ENCODE results near the gene RAB28.

Gene RAB28

GRCh38 chr4:13384055-13384454, 100.1 kb downstream of the RAB28 start:
- no peak for DNase-seq (ENCODE audit: low read depth in 4 of 4, low spot score in 1 of 4)

DNA sequence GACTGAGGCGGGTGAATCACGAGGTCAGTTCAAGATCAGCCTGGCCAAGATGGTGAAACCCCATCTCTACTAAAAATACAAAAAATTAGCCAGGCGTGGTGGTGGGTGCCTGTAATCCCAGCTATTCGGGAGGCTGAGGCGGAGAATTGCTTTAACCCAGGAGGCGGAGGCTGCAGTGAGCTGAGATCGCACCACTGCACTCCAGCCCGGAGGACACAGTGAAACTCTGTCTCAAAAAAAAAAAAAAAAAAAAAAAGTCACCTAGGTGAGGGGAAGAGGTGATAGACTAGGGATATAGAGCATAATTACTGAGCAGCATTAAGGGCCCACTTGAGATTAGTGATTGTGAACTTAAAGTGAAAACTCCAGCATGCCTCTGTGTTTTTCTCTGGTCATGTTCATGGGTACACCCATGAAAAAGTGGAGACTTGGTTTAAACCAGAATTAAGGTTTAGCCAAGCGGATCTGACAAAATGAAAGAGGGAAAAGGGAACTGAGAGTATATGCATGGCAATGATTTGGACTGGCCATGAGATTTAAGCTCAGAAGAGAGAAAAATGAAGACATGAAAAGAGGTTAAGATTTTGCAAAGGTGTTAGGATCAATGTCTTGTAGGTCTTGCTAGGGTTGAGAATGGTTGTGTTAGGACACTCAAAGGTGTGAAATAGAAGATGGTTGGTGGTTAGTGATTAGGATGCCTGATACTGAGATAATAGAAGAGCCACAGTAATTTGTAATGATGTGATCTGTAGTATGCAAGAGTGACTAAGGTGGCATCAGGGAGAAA, 105.0 kb downstream of the RAB28 start:
- DNase-seq (ENCODE audit: low read depth in 4 of 4, low spot score in 1 of 4): no peak

GRCh38 chr4:13371048-13371447, 113.1 kb downstream of the RAB28 start:
- no peak for DNase-seq (ENCODE audit: low read depth in 4 of 4, low spot score in 1 of 4)

GRCh38 chr4:13368217-13368616, 115.9 kb downstream of the RAB28 start:
- DNase-seq (ENCODE audit: low read depth in 4 of 4, low spot score in 1 of 4): no peak

DNA sequence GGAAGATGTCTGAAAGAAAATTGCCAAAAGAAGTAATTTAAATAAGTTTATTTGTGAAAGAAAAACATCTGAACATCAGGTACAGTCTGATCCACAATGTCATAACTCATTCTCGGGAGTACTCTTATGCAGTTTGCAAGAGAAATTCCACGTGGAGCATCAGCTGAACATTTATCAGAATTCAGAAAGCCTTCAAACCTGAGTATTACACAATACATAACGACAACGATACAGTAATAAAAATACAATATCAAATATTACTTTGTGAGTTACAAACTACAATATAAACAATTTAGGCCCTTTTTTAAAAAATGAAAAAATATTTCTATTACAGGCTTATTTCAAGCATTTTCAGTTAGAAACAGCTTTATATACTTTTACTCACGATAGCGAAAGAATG, 116.4 kb downstream of the RAB28 start:
- no peak for DNase-seq (ENCODE audit: low read depth in 4 of 4, low spot score in 1 of 4)

GRCh38 chr4:13367244-13367643, 116.9 kb downstream of the RAB28 start:
- DNase-seq (ENCODE audit: low read depth in 4 of 4, low spot score in 1 of 4): no peak

- no peak for DNase-seq (ENCODE audit: low read depth in 4 of 4, low spot score in 1 of 4)
Observed at GRCh38 chr4:13365195-13365594, 118.9 kb downstream of the RAB28 start.

- DNase-seq (ENCODE audit: low read depth in 4 of 4, low spot score in 1 of 4): no peak
Observed at GRCh38 chr4:13364653-13365052, 119.5 kb downstream of the RAB28 start.

DNA sequence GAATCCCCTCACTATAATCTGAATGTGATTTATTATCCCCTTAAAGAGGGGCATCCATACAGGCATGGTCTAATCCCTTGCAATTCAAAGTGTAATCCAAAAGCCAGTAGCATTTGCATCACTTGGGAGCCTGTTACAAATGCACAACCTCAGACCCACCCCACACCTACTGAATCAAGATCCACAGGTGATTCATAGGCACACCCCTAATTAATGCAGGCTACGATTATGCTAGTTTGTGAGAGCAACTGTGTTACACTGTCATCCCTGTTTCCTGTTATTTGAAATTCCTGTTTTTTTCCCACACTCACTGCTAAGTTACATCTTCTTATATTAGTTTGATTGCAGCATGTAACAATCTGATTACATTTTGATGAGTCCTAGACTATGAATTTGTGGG, 120.0 kb downstream of the RAB28 start:
- DNase-seq (ENCODE audit: low read depth in 4 of 4, low spot score in 1 of 4): no peak

DNA sequence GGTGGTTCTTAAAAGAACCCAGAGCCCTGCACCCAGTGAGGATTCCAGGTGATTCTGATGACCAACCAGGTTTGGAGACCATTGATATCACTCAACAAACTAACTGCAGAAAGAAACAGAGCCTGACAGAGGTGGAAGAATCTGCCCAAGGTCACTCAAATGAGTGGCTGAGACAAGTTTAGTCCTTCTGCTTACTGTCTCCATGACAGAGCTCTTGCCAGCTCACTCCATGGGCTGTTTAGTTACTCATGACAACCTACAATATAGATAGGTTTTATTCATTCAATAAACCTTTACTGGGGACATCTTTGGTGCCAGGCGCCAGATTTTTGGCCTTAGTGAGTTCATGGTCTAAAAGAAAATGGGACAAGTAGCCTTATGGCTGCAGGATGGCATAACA, 124.3 kb downstream of the RAB28 start:
- DNase-seq (ENCODE audit: low read depth in 4 of 4, low spot score in 1 of 4): no peak

- DNase-seq (ENCODE audit: low read depth in 4 of 4, low spot score in 1 of 4): no peak
Observed at GRCh38 chr4:13355111-13355880, 128.8 kb downstream of the RAB28 start.

DNA sequence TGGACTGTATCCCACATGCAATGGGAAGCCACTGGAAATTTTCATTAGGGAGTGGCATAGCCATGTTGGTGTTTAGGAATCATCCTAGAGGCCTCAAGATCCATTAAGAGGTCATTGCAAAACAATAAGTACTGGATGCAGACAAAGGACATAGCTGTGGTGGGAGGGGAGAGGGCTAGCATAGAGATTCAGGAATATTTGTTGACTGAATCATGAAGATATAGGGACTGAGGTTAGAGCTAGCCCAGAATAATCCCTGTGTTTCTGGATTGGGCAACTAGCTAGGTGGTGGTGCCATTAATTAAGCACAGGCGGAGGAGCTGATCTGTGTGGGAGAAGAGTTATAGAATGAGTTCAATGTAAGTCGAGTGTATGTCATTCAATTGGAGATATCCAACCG, 135.0 kb downstream of the RAB28 start:
- no peak for DNase-seq (ENCODE audit: low read depth in 4 of 4, low spot score in 1 of 4)

- DNase-seq (ENCODE audit: low read depth in 4 of 4, low spot score in 1 of 4): no peak
Observed at GRCh38 chr4:13348216-13348615, 135.9 kb downstream of the RAB28 start.

DNA sequence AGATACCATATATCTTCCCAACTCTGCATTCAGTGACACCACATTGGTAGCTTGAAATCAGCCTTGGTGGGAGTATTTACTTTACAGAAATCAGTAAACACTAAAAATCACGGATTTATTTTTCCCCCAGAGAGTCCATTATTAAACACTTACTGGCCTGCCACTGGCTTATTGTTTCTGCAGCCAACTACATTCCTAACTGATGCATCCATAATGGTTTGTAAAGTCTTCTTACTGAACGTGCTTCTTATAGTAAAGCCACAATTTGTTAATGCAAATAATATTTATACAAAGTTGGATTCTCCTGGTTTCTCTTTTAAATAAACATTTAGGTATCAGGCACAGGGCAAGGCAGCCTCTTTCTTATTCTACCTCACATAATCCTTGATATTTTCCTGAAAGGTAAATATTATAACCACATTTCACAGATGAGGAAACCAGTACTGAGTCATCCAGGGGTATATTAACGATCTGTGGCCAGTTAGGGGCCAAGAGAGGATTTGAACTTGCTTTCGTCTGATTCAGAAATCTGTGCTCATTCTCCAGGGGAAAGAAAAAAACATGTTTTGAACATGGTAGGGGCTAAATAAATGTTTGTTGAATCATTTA, 136.5 kb downstream of the RAB28 start:
- DNase-seq (ENCODE audit: low read depth in 4 of 4, low spot score in 1 of 4): no peak

- no peak for DNase-seq (ENCODE audit: low read depth in 4 of 4, low spot score in 1 of 4)
Observed at GRCh38 chr4:13344216-13344615, 139.9 kb downstream of the RAB28 start.

DNA sequence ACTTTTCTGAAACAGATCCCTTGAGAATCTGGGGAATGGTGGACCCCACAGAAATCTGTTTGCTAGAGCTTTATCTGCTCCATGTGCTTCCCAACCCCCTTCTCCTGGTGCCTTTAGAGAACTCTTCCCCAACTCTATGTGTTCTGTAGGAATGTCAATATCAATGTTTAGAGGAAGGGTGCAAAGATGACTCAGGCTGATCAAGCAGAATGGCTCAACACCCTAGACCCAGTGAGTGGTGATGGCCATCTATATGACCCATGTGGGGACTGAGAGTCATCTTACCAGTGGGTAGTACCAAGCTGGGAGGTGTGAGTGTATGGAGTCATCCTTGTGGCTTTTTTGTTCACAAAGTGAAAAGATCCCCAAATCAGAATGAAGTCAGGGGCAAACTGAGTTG, 143.5 kb downstream of the RAB28 start:
- DNase-seq (ENCODE audit: low read depth in 4 of 4, low spot score in 1 of 4): no peak

DNA sequence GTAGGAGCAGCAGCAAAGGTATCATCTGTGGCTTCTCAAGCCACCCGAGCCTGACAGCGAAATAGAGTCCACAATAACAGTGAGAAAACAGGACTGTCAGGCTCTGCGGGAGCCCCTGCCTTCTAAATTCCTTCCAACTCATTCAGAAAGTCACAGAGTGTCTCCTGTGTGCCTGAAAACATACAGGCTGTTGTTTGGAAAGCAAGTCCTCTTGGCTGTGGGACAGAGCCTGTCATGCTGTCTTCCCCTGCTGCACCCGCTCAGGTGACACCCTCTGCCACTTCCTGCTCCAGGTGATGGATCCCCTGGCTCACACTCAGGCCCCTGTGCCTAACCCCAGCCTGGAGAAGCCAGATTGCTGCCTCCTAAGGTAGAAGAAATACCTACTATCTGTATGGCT, 152.3 kb downstream of the RAB28 start:
- DNase-seq (ENCODE audit: low read depth in 4 of 4, low spot score in 1 of 4): no peak

GRCh38 chr4:13329963-13330362, 154.2 kb downstream of the RAB28 start:
- DNase-seq (ENCODE audit: low read depth in 4 of 4, low spot score in 1 of 4): no peak

- DNase-seq (ENCODE audit: low read depth in 4 of 4, low spot score in 1 of 4): no peak
Observed at GRCh38 chr4:13329340-13329850, 154.7 kb downstream of the RAB28 start.

GRCh38 chr4:13328591-13328990, 155.5 kb downstream of the RAB28 start:
- DNase-seq (ENCODE audit: low read depth in 4 of 4, low spot score in 1 of 4): no peak

DNA sequence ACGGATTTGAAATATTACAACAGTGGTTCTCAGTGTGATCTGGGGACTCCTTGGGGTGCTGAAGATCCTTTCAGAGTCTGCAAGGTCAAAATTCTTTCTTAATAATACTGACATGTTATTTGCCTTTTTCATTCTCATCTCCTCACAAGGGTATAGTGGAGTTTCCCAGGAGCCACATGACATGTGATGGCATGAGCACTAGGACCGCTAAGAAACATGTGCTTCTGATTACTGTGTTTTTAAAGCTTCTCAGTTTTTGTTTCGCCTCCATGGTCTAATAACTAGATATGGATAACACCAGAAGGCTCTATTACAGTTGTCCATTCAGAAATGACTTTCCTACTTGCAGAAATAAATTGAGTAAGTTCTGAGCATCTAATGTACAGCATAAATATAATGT, 156.1 kb downstream of the RAB28 start:
- DNase-seq (ENCODE audit: low read depth in 4 of 4, low spot score in 1 of 4): no peak

DNA sequence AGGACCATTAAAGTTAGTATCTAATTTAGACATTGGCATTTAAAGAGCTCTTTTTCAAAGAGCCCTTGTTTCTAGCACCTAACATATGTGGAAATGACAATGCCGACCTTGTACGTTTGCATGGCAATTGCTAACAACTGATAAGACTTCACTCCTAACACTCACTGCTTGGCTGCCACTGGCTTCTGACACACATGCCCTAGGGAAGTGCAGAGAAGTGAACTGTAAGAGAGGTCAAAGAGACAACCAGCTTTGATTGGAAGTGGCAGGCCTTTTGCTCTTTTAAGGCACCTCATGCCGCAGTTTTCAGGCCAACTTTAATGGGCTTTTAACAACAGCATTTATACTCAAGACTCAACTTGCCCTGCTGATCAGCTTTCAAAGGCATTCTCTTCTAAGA, 158.4 kb downstream of the RAB28 start:
- no peak for DNase-seq (ENCODE audit: low read depth in 4 of 4, low spot score in 1 of 4)

Measured in stimulated activated CD4-positive, alpha-beta T cell treated with anti-CD3 and anti-CD28 coated beads, Interleukin-1b, Interleukin-23, amount 100 ng/mL, for 24 hours (primary cell).